Peyer's patch (tissue), 4 donors: ENCODE measurements around the gene FBN3.

ENCODE experiments used
- CTCF ChIP-seq, 6 experiments: fragments of 450-650 bp in 4 of 6; fragments of 200-600 bp in 2 of 6; sonication (generic) in 1 of 6; IDR thresholded peaks; one replicate each; pipeline ENCODE4 v1.5.1; 2017 to 2019; ENCODE audit warnings: antibody characterized with exemption in 6 of 6, mild to moderate bottlenecking in 3 of 6, moderate library complexity in 1 of 6
- POLR2A ChIP-seq, 2 donors: fragments of 450-650 bp; IDR thresholded peaks; one replicate each; pipeline ENCODE4 v1.5.1; 2017; ENCODE audit warnings: antibody characterized with exemption in 2 of 2, mild to moderate bottlenecking in 2 of 2, moderate library complexity in 2 of 2

- TF ChIP-seq CTCF (IDR thresholded peaks at IDR 0.05) = no peak
- TF ChIP-seq POLR2A (IDR thresholded peaks at IDR 0.05) = no peak
Observed at GRCh38 chr19:8085598-8086408, 63.6 kb downstream of the FBN3 start.
